ENCODE measurements around the gene NCOR2. TPM values are rescaled to one million over a fixed set of nuclear protein-coding genes. Genes with fewer than 3 reads are reported as not detected.

Gene NCOR2
- total and polyA plus RNA-seq, 2 donors (not counting 1 experiment from before 2014, with no cell fraction given): 25.9 to 144 TPM

- TF ChIP-seq CTCF (IDR thresholded peaks at IDR 0.05): no peak
- no peak for TF ChIP-seq EZH2 (IDR thresholded peaks at IDR 0.05; ENCODE audit: borderline replicate concordance, insufficient read depth, low read depth, low read length, poor library complexity, severe bottlenecking)
- no peak for DNase-seq
- Mint-ChIP-seq H3K27ac (peak overlapping the region; percentile 10), H3K9me3 (ENCODE audit: insufficient read depth) (no peaks in the 10 kb centered on the region), H3K4me1 (peaks cover 53% of the 10 kb centered on the region), H3K4me3 (no peak overlapping the region), H3K27me3 (no peaks in the 10 kb centered on the region)
- H4K20me1 ChIP-seq (ENCODE audit: control insufficient read depth, insufficient read depth, low read length, poor library complexity, severe bottlenecking): peaks cover 75% of the 10 kb centered on the region
- H3K9me3 ChIP-seq (ENCODE audit: control extremely low read depth in 1 of 3, control insufficient read depth in 2 of 3, insufficient read depth in 1 of 3, low read length in 2 of 3): peaks cover 0 to 5% (median 0%) of the 10 kb centered on the region in 3 donors
- H3K9ac ChIP-seq (ENCODE audit: low read length): no peak overlapping the region
- no peaks in the 10 kb centered on the region for H3K27me3 ChIP-seq (replicated peaks in 1 of 4; ENCODE audit: control extremely low read depth in 1 of 4, control insufficient read depth in 3 of 4, insufficient read depth in 4 of 4, low read length in 3 of 4)
- POLR2A ChIA-PET: no interaction called here
- CTCF ChIA-PET: interaction anchor here (1.4 kb wide), 1 partner anchor 12 kb away, joined by 3 read pairs; no protein-coding TSS in a partner anchor
- no peak overlapping the region for H3K27ac ChIP-seq (ENCODE audit: low read length in 2 of 2)
- no peak overlapping the region for H3K4me3 ChIP-seq (ENCODE audit: control extremely low read depth in 1 of 5, extremely low read depth in 1 of 5, insufficient read depth in 1 of 5, low read depth in 2 of 5, low read length in 4 of 5)
- H3K36me3 ChIP-seq (replicated peaks in 1 of 2; ENCODE audit: control extremely low read depth in 1 of 2, control insufficient read depth in 1 of 2, extremely low read depth in 1 of 2, insufficient read depth in 2 of 2, low read length in 1 of 2): peaks cover 0 to 6% of the 10 kb centered on the region in 2 experiments
- H3K4me1 ChIP-seq (ENCODE audit: control insufficient read depth in 2 of 2, insufficient read depth in 2 of 2, low read length in 2 of 2): peaks cover 15 to 40% of the 10 kb centered on the region in 2 donors
- WGBS (ENCODE audit: insufficient coverage): 90% methylated on average over 11 of the region's 11 CpGs
- H3K79me2 ChIP-seq (ENCODE audit: control insufficient read depth, insufficient read depth, low read length): peaks cover 91% of the 10 kb centered on the region
- no peak for ATAC-seq (ENCODE audit: low read depth)
- no peak overlapping the region for H3K4me2 ChIP-seq (replicated peaks; ENCODE audit: low read depth, low read length, poor library complexity, severe bottlenecking)
- intact Hi-C loops (cut with micrococcal nuclease): loop anchor here (10.0 kb wide), 2 partner anchors 169 to 361 kb away; no protein-coding TSS in a partner anchor
- H2AFZ ChIP-seq (ENCODE audit: insufficient read depth, low read depth, low read length, poor library complexity, severe bottlenecking): no peak overlapping the region
Observed at GRCh38 chr12:124563401-124563800, 4.0 kb downstream of the NCOR2 start.

- CTCF ChIA-PET: no interaction called here
- no peak overlapping the region for H3K4me3 Mint-ChIP-seq
Observed at GRCh38 chr12:124562796-124563181, 4.6 kb downstream of the NCOR2 start.

More at GRCh38 chr12:124562796-124563181, 4.6 kb downstream of the NCOR2 start:
- Histone ChIP-seq H3K36me3 (replicated peaks in 1 of 2; ENCODE audit: control extremely low read depth in 1 of 2, control insufficient read depth in 1 of 2, extremely low read depth in 1 of 2, insufficient read depth in 2 of 2, low read length in 1 of 2) (peaks cover 0 to 6% of the 10 kb centered on the region in 2 experiments), H2AFZ (ENCODE audit: insufficient read depth, low read depth, low read length, poor library complexity, severe bottlenecking) (no peak overlapping the region), H3K9me3 (ENCODE audit: control extremely low read depth in 1 of 3, control insufficient read depth in 2 of 3, insufficient read depth in 1 of 3, low read length in 2 of 3) (peaks cover 0 to 5% (median 0%) of the 10 kb centered on the region in 3 donors), H3K4me2 (replicated peaks; ENCODE audit: low read depth, low read length, poor library complexity, severe bottlenecking) (no peak overlapping the region), H3K4me3 (ENCODE audit: control extremely low read depth in 1 of 5, extremely low read depth in 1 of 5, insufficient read depth in 1 of 5, low read depth in 2 of 5, low read length in 4 of 5) (no peak overlapping the region), H3K79me2 (ENCODE audit: control insufficient read depth, insufficient read depth, low read length) (peaks cover 93% of the 10 kb centered on the region), H4K20me1 (ENCODE audit: control insufficient read depth, insufficient read depth, low read length, poor library complexity, severe bottlenecking) (peaks cover 78% of the 10 kb centered on the region), H3K27ac (ENCODE audit: low read length in 2 of 2) (no peak overlapping the region), H3K27me3 (replicated peaks in 1 of 4; ENCODE audit: control extremely low read depth in 1 of 4, control insufficient read depth in 3 of 4, insufficient read depth in 4 of 4, low read length in 3 of 4) (no peaks in the 10 kb centered on the region), H3K4me1 (ENCODE audit: control insufficient read depth in 2 of 2, insufficient read depth in 2 of 2, low read length in 2 of 2) (peaks cover 12 to 34% of the 10 kb centered on the region in 2 donors), H3K9ac (ENCODE audit: low read length) (no peak overlapping the region)
- H3K27ac Mint-ChIP-seq: no peak overlapping the region
- H3K9me3 Mint-ChIP-seq (ENCODE audit: insufficient read depth): no peaks in the 10 kb centered on the region
- WGBS (ENCODE audit: insufficient coverage): 95% methylated on average over 4 of the region's 4 CpGs
- no peak for TF ChIP-seq CTCF (IDR thresholded peaks at IDR 0.05)
- TF ChIP-seq EZH2 (IDR thresholded peaks at IDR 0.05; ENCODE audit: borderline replicate concordance, insufficient read depth, low read depth, low read length, poor library complexity, severe bottlenecking): no peak
- intact Hi-C loops (cut with micrococcal nuclease): loop anchor here (10.0 kb wide), 2 partner anchors 168 to 362 kb away; no protein-coding TSS in a partner anchor
- no peaks in the 10 kb centered on the region for H3K27me3 Mint-ChIP-seq
- DNase-seq: no peak
- ATAC-seq (ENCODE audit: low read depth): no peak
- H3K4me1 Mint-ChIP-seq: peaks cover 48% of the 10 kb centered on the region
- POLR2A ChIA-PET: no interaction called here

Measured in B cell (primary cell).